Astrocyte (in vitro differentiated cells and primary cell): Measurements from ENCODE around the gene ANO4.

Experiments used
- EZH2 ChIP-seq: IDR thresholded peaks from 2 replicates; pipeline ENCODE4 v1.6.1; 2012; ENCODE audit warnings: mild to moderate bottlenecking, low read length, inconsistent platforms; ENCODE audit not compliant: insufficient read depth
- TF ChIP-seq, protein P1 (sequence below): IDR thresholded peaks from 2 replicates; pipeline ENCODE4 v1.5.1; 2011; ENCODE audit warnings: low read depth, mild to moderate bottlenecking, inconsistent platforms, low read length, moderate library complexity; ENCODE audit not compliant: insufficient read depth

DNA sequence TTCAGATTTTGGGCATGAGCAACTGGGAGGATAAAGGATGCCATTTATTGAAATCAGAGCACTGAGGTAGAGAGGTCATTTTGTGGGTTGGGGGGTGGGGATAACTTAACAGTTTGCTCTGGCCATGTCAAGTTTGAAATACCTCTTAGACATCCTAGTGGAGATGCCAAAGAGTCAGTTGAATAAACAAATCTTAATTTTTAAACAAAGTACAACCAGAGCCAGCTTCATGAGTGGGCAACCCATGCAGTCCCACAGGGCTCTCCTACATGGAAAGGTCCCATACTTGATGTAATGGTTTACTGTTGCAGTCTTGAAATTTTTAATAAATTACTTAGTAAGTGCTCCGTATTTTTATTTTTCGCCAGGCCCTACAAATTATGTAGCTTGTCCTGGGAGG, 81.2 kb downstream of the ANO4 start:
- no peak for TF ChIP-seq EZH2
- TF ChIP-seq, protein P1, sequence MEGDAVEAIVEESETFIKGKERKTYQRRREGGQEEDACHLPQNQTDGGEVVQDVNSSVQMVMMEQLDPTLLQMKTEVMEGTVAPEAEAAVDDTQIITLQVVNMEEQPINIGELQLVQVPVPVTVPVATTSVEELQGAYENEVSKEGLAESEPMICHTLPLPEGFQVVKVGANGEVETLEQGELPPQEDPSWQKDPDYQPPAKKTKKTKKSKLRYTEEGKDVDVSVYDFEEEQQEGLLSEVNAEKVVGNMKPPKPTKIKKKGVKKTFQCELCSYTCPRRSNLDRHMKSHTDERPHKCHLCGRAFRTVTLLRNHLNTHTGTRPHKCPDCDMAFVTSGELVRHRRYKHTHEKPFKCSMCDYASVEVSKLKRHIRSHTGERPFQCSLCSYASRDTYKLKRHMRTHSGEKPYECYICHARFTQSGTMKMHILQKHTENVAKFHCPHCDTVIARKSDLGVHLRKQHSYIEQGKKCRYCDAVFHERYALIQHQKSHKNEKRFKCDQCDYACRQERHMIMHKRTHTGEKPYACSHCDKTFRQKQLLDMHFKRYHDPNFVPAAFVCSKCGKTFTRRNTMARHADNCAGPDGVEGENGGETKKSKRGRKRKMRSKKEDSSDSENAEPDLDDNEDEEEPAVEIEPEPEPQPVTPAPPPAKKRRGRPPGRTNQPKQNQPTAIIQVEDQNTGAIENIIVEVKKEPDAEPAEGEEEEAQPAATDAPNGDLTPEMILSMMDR: no peak
